HG02678 (cell line): ENCODE results near the gene GATC.

Source experiments
- ATAC-seq: cut with Tn5 transposase; IDR thresholded peaks from one replicate; pipeline ENCODE4 v1.9.1; 2021; ENCODE audit warnings: mild to moderate bottlenecking, moderate library complexity; ENCODE audit not compliant: unreplicated experiment

GATC gene

GRCh38 chr12:120495731-120496412 is 49.6 kb downstream of the GATC start, which contains the start of gene DYNLL1:
TSS of gene DYNLL1 (plus strand) at chr12:120496113. CDS start at chr12:120496422, 309 bp downstream.
- ATAC-seq = peak; percentile 94

DNA sequence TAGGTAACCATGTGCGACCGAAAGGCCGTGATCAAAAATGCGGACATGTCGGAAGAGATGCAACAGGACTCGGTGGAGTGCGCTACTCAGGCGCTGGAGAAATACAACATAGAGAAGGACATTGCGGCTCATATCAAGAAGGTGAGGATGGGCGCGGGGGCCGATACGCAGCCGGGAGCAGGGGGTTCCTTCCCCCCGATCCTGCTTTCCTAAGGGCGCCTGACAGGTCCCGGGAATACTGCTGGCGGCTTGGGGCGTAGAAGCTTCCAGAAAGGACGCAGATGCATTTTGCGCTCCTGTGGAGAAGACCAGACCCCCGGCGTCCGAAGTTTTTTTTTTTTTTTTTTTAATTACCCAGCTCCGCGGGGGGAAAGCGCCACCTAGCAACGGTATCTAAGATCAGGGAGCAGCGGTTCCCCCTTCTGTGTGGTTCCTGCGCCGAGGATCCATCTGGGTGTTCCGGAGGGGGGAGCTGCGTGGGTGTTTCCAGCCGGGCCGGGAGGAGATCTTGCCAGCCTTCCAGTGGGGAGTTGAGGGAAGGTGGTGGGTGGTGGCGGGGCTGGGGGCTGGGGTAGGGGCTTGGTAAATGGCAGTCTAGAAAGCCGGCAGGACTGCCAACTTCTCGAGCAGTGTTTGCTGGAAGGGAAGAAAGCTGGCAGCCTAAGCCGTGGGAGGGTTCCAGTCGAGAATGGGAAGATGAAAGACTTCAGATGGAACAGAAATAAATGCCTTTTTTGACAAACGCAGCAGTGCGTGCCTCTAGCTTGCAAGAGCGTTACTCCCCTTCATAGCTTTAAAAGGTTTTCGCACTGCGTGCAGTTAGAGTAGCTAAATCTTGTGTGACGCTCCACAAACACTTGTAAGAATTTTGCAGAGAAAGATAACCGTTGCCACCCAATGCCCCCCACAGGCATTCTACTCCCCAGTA is 50.4 kb downstream of the GATC start:
- peak; percentile 20 for ATAC-seq

- ATAC-seq = no peak
These were observed 51.4 kb downstream of the GATC start for GRCh38 chr12:120497524-120498150.

- no peak for ATAC-seq
These were observed 52.7 kb downstream of the GATC start for GRCh38 chr12:120498870-120499515.

DNA sequence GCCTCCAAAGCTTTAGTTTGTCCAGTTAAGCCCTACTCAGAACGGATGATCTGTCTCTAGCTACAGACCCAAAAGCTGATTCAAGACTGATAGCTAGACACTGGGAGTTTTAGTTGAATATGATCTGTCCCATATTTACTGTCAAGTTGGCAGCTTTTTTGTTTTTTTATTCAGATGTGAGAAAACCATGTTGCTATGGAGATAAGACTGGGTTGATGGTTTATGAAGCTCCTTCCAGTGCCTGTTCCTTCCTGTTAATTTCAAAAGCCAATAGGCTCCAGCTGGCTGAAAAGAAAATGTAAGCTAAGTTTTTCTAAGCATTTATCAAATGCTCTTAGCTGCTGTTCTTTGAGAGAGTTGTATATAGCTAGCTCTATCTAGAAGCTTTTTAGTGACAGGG is 54.3 kb downstream of the GATC start:
- no peak for ATAC-seq

DNA sequence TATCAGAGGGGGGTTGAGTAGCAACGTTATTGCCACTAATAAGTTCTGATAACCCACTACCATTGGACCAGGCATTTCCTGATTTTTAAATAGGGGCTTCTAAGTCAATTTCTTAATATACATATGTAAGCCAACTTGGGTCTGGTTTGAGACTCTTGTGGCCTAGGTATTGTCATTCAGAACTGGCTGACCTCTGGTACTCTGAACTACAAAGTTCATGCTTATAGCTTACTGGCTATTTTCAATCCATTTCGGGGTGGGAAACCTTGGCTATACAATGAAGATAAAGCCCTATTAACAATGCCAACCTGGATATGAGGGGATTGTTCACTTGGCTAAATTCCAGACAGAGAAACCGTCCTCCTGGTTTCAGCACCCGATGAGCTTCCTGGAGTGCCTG is 58.3 kb downstream of the GATC start:
- ATAC-seq = no peak

GRCh38 chr12:120508537-120508936 is 62.3 kb downstream of the GATC start:
- ATAC-seq = no peak
